B cell (primary cell): ENCODE measurements around the gene LNX1. TPM values are rescaled to one million over a fixed set of nuclear protein-coding genes. Genes with fewer than 3 reads are reported as not detected.

Source experiments
- ATAC-seq: fragments of 200-7000 bp; cut with Tn5 transposase; one replicate; pipeline ENCODE4 v1.10.0; 2021; ENCODE audit warnings: low read depth, mild to moderate bottlenecking, moderate number of reproducible peaks, moderate library complexity
- CTCF ChIA-PET: fragments of 350-600 bp; sonication (Branson Sonifier 250); formaldehyde crosslinking; loops from one replicate; lab custom pipeline; 2021; ENCODE audit warnings: antibody characterized with exemption, inconsistent platforms; lab: Charles Lee
- POLR2A ChIA-PET: fragments of 350-600 bp; sonication (Branson Sonifier 250); formaldehyde crosslinking; loops from one replicate; lab custom pipeline; 2021; ENCODE audit warnings: antibody characterized with exemption; lab: Charles Lee
- DNase-seq: peaks from one replicate; pipeline ENCODE4 v3.0.0; 2013
- H2AFZ ChIP-seq: 2 replicates; pipeline ENCODE4 v1.6.1; 2012; ENCODE audit warnings: mild to moderate bottlenecking, low read depth, low read length; ENCODE audit not compliant: insufficient read depth, poor library complexity, severe bottlenecking
- H3K27ac ChIP-seq, 2 donors: 1 replicate in 1 of 2; 2 replicates in 1 of 2; pipeline ENCODE4 v1.5.1; 2012 to 2013; ENCODE audit warnings: low read length in 2 of 2, mild to moderate bottlenecking in 2 of 2, moderate library complexity in 1 of 2
- H3K27me3 ChIP-seq, 4 experiments: fragments of 200-600 bp in 1 of 4; sonication (generic) in 1 of 4; replicated peaks in 1 of 4; 1 replicate in 2 of 4; 2 replicates in 2 of 4; pipeline versions ENCODE4 v1.6.1 to v1.7.0; 2013 to 2016; ENCODE audit warnings: low read length in 3 of 4, mild to moderate bottlenecking in 2 of 4, mixed read lengths in 1 of 4, moderate library complexity in 1 of 4; ENCODE audit not compliant: insufficient read depth in 4 of 4, control insufficient read depth in 3 of 4; ENCODE audit errors: control extremely low read depth in 1 of 4
- H3K36me3 ChIP-seq, 2 experiments: replicated peaks in 1 of 2; 1 replicate in 1 of 2; 2 replicates in 1 of 2; pipeline versions ENCODE4 v1.6.1 to v1.7.1; 2013; ENCODE audit warnings: low read length in 1 of 2; ENCODE audit not compliant: insufficient read depth in 2 of 2, control insufficient read depth in 1 of 2; ENCODE audit errors: control extremely low read depth in 1 of 2, extremely low read depth in 1 of 2
- H3K4me1 ChIP-seq, 2 donors: fragments of 200-600 bp in 1 of 2; sonication (generic) in 1 of 2; 1 replicate in 1 of 2; 2 replicates in 1 of 2; pipeline versions ENCODE4 v1.5.1 to v1.6.1; 2013 to 2017; ENCODE audit warnings: low read length in 2 of 2; ENCODE audit not compliant: control insufficient read depth in 2 of 2, insufficient read depth in 2 of 2
- H3K4me2 ChIP-seq: replicated peaks from 2 replicates; pipeline ENCODE3; 2012; ENCODE audit warnings: mild to moderate bottlenecking, low read depth, low read length; ENCODE audit not compliant: poor library complexity, severe bottlenecking
- H3K4me3 ChIP-seq, 5 experiments: fragments of 200-600 bp in 1 of 5; sonication (generic) in 1 of 5; 1 replicate in 3 of 5; 2 replicates in 2 of 5; pipeline versions ENCODE4 v1.5.1 to v1.7.0; 2011 to 2016; ENCODE audit warnings: low read length in 4 of 5, mild to moderate bottlenecking in 4 of 5, low read depth in 2 of 5, control low read depth in 1 of 5, moderate library complexity in 1 of 5; ENCODE audit not compliant: insufficient read depth in 1 of 5; ENCODE audit errors: control extremely low read depth in 1 of 5, extremely low read depth in 1 of 5
- H3K79me2 ChIP-seq: fragments of 200-600 bp; sonication (generic); one replicate; pipeline ENCODE4 v1.6.0; 2016; ENCODE audit warnings: low read length; ENCODE audit not compliant: control insufficient read depth, insufficient read depth
- H3K9ac ChIP-seq: fragments of 200-600 bp; sonication (generic); 2 replicates; pipeline ENCODE4 v1.6.1; 2017; ENCODE audit warnings: mild to moderate bottlenecking, low read length, moderate library complexity
- H3K9me3 ChIP-seq, 3 donors: one replicate each; pipeline versions ENCODE4 v1.6.1 to v1.7.1; 2013; ENCODE audit warnings: low read length in 2 of 3; ENCODE audit not compliant: control insufficient read depth in 2 of 3, insufficient read depth in 1 of 3; ENCODE audit errors: control extremely low read depth in 1 of 3
- H4K20me1 ChIP-seq: 2 replicates; pipeline ENCODE4 v1.6.0; 2012; ENCODE audit warnings: mild to moderate bottlenecking, low read length; ENCODE audit not compliant: insufficient read depth, control insufficient read depth, poor library complexity, severe bottlenecking
- H3K27ac Mint-ChIP-seq: one replicate; pipeline ENCODE4 v1.8.0; 2021; ENCODE audit warnings: mixed read lengths
- H3K27me3 Mint-ChIP-seq: one replicate; pipeline ENCODE4 v1.8.0; 2021; ENCODE audit warnings: mixed read lengths
- H3K4me1 Mint-ChIP-seq: one replicate; pipeline ENCODE4 v1.8.0; 2021; ENCODE audit warnings: mixed read lengths
- H3K4me3 Mint-ChIP-seq: one replicate; pipeline ENCODE4 v1.8.0; 2021; ENCODE audit warnings: mixed read lengths
- H3K9me3 Mint-ChIP-seq: one replicate; pipeline ENCODE4 v1.8.0; 2022; ENCODE audit warnings: mixed read lengths; ENCODE audit not compliant: insufficient read depth
- EZH2 ChIP-seq: IDR thresholded peaks from 2 replicates; pipeline ENCODE4 v1.6.1; 2012; ENCODE audit warnings: borderline replicate concordance, low read depth, mild to moderate bottlenecking, moderate library complexity, low read length; ENCODE audit not compliant: insufficient read depth, poor library complexity, severe bottlenecking
- WGBS: methylation state at CpG from one replicate; pipeline ENCODE4 v1.1.5; 2013; ENCODE audit warnings: missing lambda C conversion rate; ENCODE audit not compliant: insufficient coverage; 5-methylcytosine and 5-hydroxymethylcytosine counted together
- intact Hi-C: fragments of 100-400 bp; cut with micrococcal nuclease; formaldehyde crosslinking; loops from one replicate; pipeline ENCODE4 v1.10.0; 2022
- polyA plus RNA-seq: library from polyadenylated mRNA; depleted of rRNA; stranded (reverse); fragments of >200 nt; gene quantifications from 2 replicates; pipeline ENCODE4 v1.2.3, GENCODE V29; 2012
- total RNA-seq, 2 donors: library from RNA; stranded (reverse); fragments of 120-200 nt in 1 of 2; gene quantifications; 1 replicate in 1 of 2; 2 replicates in 1 of 2; pipeline versions ENCODE4 v1.2.3 to v1.2.4, GENCODE V29; 2013 to 2022
- TF ChIP-seq, protein P1 (sequence below): fragments of 200-600 bp; IDR thresholded peaks from one replicate; pipeline ENCODE4 v1.8.0; 2022; ENCODE audit warnings: antibody characterized with exemption, mild to moderate bottlenecking

The LNX1 gene
- total and polyA plus RNA-seq, 2 donors (not counting 1 experiment from before 2014, with no cell fraction given) = not detected

GRCh38 chr4:53515076-53515475 lies 76.2 kb downstream of the LNX1 start:
- Histone ChIP-seq H3K27ac (no peak overlapping the region), H3K9me3 (no peaks in the 10 kb centered on the region), H3K4me2 (no peak overlapping the region), H3K4me1 (no peaks in the 10 kb centered on the region), H2AFZ (no peak overlapping the region), H4K20me1 (no peaks in the 10 kb centered on the region), H3K79me2 (no peaks in the 10 kb centered on the region), H3K27me3 (peaks cover 0 to 3% (median 0%) of the 10 kb centered on the region in 4 experiments), H3K4me3 (no peak overlapping the region), H3K9ac (no peak overlapping the region), H3K36me3 (no peaks in the 10 kb centered on the region)
- intact Hi-C loops = no loop called here
- POLR2A ChIA-PET = no interaction called here
- Mint-ChIP-seq H3K27ac (no peak overlapping the region), H3K27me3 (peaks cover 10% of the 10 kb centered on the region), H3K9me3 (no peaks in the 10 kb centered on the region), H3K4me3 (no peak overlapping the region), H3K4me1 (no peaks in the 10 kb centered on the region)
- WGBS = 81% methylated on average over 4 of the region's 4 CpGs
- no peak for DNase-seq
- ATAC-seq = no peak
- TF ChIP-seq EZH2 = no peak
- TF ChIP-seq, protein P1, sequence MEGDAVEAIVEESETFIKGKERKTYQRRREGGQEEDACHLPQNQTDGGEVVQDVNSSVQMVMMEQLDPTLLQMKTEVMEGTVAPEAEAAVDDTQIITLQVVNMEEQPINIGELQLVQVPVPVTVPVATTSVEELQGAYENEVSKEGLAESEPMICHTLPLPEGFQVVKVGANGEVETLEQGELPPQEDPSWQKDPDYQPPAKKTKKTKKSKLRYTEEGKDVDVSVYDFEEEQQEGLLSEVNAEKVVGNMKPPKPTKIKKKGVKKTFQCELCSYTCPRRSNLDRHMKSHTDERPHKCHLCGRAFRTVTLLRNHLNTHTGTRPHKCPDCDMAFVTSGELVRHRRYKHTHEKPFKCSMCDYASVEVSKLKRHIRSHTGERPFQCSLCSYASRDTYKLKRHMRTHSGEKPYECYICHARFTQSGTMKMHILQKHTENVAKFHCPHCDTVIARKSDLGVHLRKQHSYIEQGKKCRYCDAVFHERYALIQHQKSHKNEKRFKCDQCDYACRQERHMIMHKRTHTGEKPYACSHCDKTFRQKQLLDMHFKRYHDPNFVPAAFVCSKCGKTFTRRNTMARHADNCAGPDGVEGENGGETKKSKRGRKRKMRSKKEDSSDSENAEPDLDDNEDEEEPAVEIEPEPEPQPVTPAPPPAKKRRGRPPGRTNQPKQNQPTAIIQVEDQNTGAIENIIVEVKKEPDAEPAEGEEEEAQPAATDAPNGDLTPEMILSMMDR = no peak
- CTCF ChIA-PET = no interaction called here

- H3K4me1 Mint-ChIP-seq = no peaks in the 10 kb centered on the region
- Histone ChIP-seq H4K20me1 (no peaks in the 10 kb centered on the region), H3K36me3 (no peaks in the 10 kb centered on the region), H3K4me1 (no peaks in the 10 kb centered on the region), H3K27ac (no peak overlapping the region), H3K9ac (no peak overlapping the region), H2AFZ (no peak overlapping the region), H3K4me3 (no peak overlapping the region), H3K79me2 (no peaks in the 10 kb centered on the region), H3K9me3 (no peaks in the 10 kb centered on the region), H3K4me2 (no peak overlapping the region), H3K27me3 (peaks cover 0 to 3% (median 0%) of the 10 kb centered on the region in 4 experiments)
- intact Hi-C loops = no loop called here
- no peak for TF ChIP-seq EZH2
- TF ChIP-seq, protein P1 = no peak
- POLR2A ChIA-PET = no interaction called here
- peaks cover 10% of the 10 kb centered on the region for H3K27me3 Mint-ChIP-seq
- no CpG with 5 or more reads among the region's 1 CpG for WGBS
- ATAC-seq (no peak), DNase-seq (no peak)
- CTCF ChIA-PET = no interaction called here
- H3K4me3 Mint-ChIP-seq = no peak overlapping the region
- H3K9me3 Mint-ChIP-seq = no peaks in the 10 kb centered on the region
- no peak overlapping the region for H3K27ac Mint-ChIP-seq
Measured at GRCh38 chr4:53514509-53514908, 76.8 kb downstream of the LNX1 start.
